PFSK-1 (cell line): Measurements from ENCODE around the gene AKAP6.

ENCODE experiments used
- POLR2AphosphoS5 ChIP-seq: IDR thresholded peaks from 2 replicates; pipeline ENCODE4 v1.6.1; 2012; ENCODE audit warnings: low read depth, mild to moderate bottlenecking, control low read depth, low read length, moderate library complexity
- TAF1 ChIP-seq: IDR thresholded peaks from 2 replicates; pipeline ENCODE4 v1.6.1; 2012; ENCODE audit warnings: low read length, control low read depth, borderline replicate concordance; ENCODE audit not compliant: insufficient read depth

- TF ChIP-seq TAF1: no peak
- no peak for TF ChIP-seq POLR2AphosphoS5
Measured at GRCh38 chr14:32694795-32695449, 365.8 kb downstream of the AKAP6 start.
